Immature natural killer cell (primary cell): ENCODE results near the gene MGAM2. TPM values are rescaled to one million over a fixed set of nuclear protein-coding genes. Genes with fewer than 3 reads are reported as not detected.

Experiments
- polyA plus RNA-seq, 3 donors: library from polyadenylated mRNA; unstranded; fragments of 300-500 nt; fragmentation: Illumina TruSeq; gene quantifications; one replicate each; pipeline ENCODE4 v1.2.3, GENCODE V29; 2021

The MGAM2 gene
- polyA plus RNA-seq, 3 donors from 2014 or later: 0.10 TPM; not detected in 2

Other genes starting within 250 kb of the MGAM2 start
- gene OR9A4, start 195.3 kb upstream of the MGAM2 start, polyA plus RNA-seq: not detected
- not detected for gene CLEC5A, start 164.7 kb upstream of the MGAM2 start, polyA plus RNA-seq
- not detected for gene TAS2R38, start 137.9 kb upstream of the MGAM2 start, polyA plus RNA-seq
- gene MGAM, start 115.8 kb upstream of the MGAM2 start, polyA plus RNA-seq: 1 to 10 TPM; 2.4 to 6.7 (median 5.6) TPM
- not detected for gene PRSS58, start 146.3 kb downstream of the MGAM2 start, polyA plus RNA-seq